Hepatocyte (in vitro differentiated cells): ENCODE results near the gene MEX3A. TPM values are rescaled to one million over a fixed set of nuclear protein-coding genes. Genes with fewer than 3 reads are reported as not detected.

ENCODE experiments used
- DNase-seq: peaks from one replicate; pipeline ENCODE4 v3.0.0-alpha.2; 2016; ENCODE audit warnings: low spot score
- H2AFZ ChIP-seq: fragments of 200-600 bp; sonication (generic); 2 replicates; pipeline ENCODE4 v1.6.0; 2016; ENCODE audit warnings: antibody characterized with exemption, mild to moderate bottlenecking
- H3K27ac ChIP-seq: fragments of 200-600 bp; sonication (generic); 2 replicates; pipeline ENCODE4 v1.5.1; 2016; ENCODE audit warnings: mild to moderate bottlenecking
- H3K27me3 ChIP-seq: fragments of 200-600 bp; sonication (generic); 2 replicates; pipeline ENCODE4 v1.6.1; 2016
- H3K36me3 ChIP-seq: fragments of 200-600 bp; sonication (generic); replicated peaks from 2 replicates; pipeline ENCODE4 v1.5.1; 2016; ENCODE audit warnings: low read depth; ENCODE audit not compliant: insufficient read depth
- H3K4me1 ChIP-seq: fragments of 200-600 bp; sonication (generic); 2 replicates; pipeline ENCODE4 v1.5.1; 2016; ENCODE audit warnings: mild to moderate bottlenecking, moderate library complexity; ENCODE audit not compliant: insufficient read depth
- H3K4me2 ChIP-seq: fragments of 200-600 bp; sonication (generic); 2 replicates; pipeline ENCODE4 v1.6.0; 2016
- H3K4me3 ChIP-seq: fragments of 200-600 bp; sonication (generic); 2 replicates; pipeline ENCODE4 v1.5.1; 2016; ENCODE audit warnings: mild to moderate bottlenecking
- H3K79me2 ChIP-seq: fragments of 200-600 bp; sonication (generic); 2 replicates; pipeline ENCODE4 v1.6.0; 2017; ENCODE audit warnings: mild to moderate bottlenecking
- H3K9me2 ChIP-seq: fragments of 200-600 bp; sonication (generic); replicated peaks from 2 replicates; pipeline ENCODE4 v1.6.0; 2017; ENCODE audit warnings: mild to moderate bottlenecking; ENCODE audit not compliant: insufficient read depth
- H3K9me3 ChIP-seq: fragments of 200-600 bp; sonication (generic); 2 replicates; pipeline ENCODE4 v1.5.1; 2016; ENCODE audit warnings: low read depth, mild to moderate bottlenecking
- H4K20me1 ChIP-seq: fragments of 200-600 bp; sonication (generic); 2 replicates; pipeline ENCODE4 v1.6.0; 2016; ENCODE audit warnings: mild to moderate bottlenecking; ENCODE audit not compliant: insufficient read depth, poor library complexity, severe bottlenecking
- CTCF ChIP-seq: fragments of 200-600 bp; sonication (generic); IDR thresholded peaks from 2 replicates; pipeline ENCODE4 v1.5.1; 2016; ENCODE audit warnings: antibody characterized with exemption, mild to moderate bottlenecking; ENCODE audit not compliant: poor library complexity
- EZH2 ChIP-seq: fragments of 200-600 bp; sonication (generic); IDR thresholded peaks from 2 replicates; pipeline ENCODE4 v1.6.1; 2016; ENCODE audit warnings: antibody characterized with exemption, mild to moderate bottlenecking, borderline replicate concordance
- EZH2phosphoT487 ChIP-seq: fragments of 200-600 bp; sonication (generic); IDR thresholded peaks from one replicate; pipeline ENCODE4 v1.6.1; 2018; ENCODE audit warnings: antibody characterized with exemption, mild to moderate bottlenecking, low read depth, moderate library complexity; ENCODE audit not compliant: unreplicated experiment, severe bottlenecking
- WGBS: methylation state at CpG from one replicate; pipeline ENCODE4 v1.1.6; 2016; ENCODE audit warnings: low lambda C conversion rate; ENCODE audit errors: missing lambda C conversion rate; 5-methylcytosine and 5-hydroxymethylcytosine counted together
- polyA plus RNA-seq: library from polyadenylated mRNA; unstranded; fragments of >200 nt; fragmentation: Nextera tagmentation; extraction: Ambion mirVana; gene quantifications from 2 replicates; pipeline ENCODE4 v1.2.1, GENCODE V29; 2016
- total RNA-seq: library from RNA; depleted of rRNA; stranded (reverse); fragments of >200 nt; gene quantifications from 2 replicates; pipeline ENCODE4 v1.2.3, GENCODE V29; 2014

MEX3A gene, protein sequence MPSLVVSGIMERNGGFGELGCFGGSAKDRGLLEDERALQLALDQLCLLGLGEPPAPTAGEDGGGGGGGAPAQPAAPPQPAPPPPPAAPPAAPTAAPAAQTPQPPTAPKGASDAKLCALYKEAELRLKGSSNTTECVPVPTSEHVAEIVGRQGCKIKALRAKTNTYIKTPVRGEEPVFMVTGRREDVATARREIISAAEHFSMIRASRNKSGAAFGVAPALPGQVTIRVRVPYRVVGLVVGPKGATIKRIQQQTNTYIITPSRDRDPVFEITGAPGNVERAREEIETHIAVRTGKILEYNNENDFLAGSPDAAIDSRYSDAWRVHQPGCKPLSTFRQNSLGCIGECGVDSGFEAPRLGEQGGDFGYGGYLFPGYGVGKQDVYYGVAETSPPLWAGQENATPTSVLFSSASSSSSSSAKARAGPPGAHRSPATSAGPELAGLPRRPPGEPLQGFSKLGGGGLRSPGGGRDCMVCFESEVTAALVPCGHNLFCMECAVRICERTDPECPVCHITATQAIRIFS
- total RNA-seq (11.0 and 12.0 TPM in 2 replicates), polyA plus RNA-seq (9.3 and 10.8 TPM in 2 replicates)

DNA sequence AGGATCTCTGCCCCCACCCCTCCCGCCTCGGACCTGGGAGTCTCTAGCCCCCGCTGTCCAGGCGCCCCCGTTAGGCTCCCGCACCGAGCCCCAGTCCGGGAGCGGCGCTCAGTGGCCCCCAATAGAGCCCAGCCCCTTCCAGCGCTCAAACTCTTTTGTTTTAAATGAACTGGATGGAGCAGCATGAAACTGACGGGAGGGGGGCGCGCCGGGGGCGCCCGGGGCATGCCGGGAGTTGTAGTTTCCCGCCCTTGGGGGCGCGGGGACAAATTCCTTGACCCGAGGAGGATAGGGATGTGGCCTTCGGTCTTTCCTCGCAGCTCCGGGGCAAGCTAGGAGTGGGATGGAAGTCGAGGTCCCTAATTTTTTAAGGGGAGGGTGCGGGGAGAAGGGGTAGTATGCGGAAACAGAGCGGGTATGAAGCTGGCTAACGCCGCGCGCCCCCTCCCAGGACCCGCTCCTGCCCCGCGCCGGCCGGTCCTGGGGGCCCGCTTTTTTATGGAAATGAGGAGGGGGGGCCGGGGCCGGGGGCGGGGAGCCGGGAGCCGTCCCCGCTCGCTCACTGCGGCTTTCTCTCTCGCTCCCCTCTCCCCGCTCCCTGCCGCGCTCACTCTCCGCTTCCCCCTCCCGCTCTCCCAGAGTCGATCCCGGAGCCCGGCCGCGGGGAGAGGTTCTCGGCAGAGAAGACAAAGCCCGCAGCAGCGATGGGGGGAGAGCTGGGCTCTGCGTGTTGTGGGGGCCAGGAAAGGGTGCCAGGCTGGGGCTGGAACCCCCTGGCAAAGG lies at the start of gene MEX3A:
Gene MEX3A (minus strand): TSS at position 157 of the 783 bp plus-strand sequence. CDS start 467 bp downstream, outside the sequence.
- H2AFZ ChIP-seq: peak within 1 kb of the TSS; percentile 92
- peaks cover 86% of the 10 kb centered on the region for H3K79me2 ChIP-seq
- peak within 1 kb of the TSS; percentile 91 for H3K4me3 ChIP-seq
- no peaks in the 10 kb centered on the region for H3K9me3 ChIP-seq
- WGBS: 0% methylated on average over 12 of the region's 62 CpGs
- peaks cover 26% of the 10 kb centered on the region for H4K20me1 ChIP-seq
- no peaks in the 10 kb centered on the region for H3K27me3 ChIP-seq
- no peaks in the 10 kb centered on the region for H3K9me2 ChIP-seq
- H3K4me2 ChIP-seq: peak within 1 kb of the TSS; percentile 88
- TF ChIP-seq EZH2phosphoT487: no peak
- TF ChIP-seq EZH2: no peak
- no peak for TF ChIP-seq CTCF
- peaks cover 54% of the 10 kb centered on the region for H3K4me1 ChIP-seq
- H3K27ac ChIP-seq: peak within 1 kb of the TSS; percentile 93
- peak; percentile 91 for DNase-seq
- H3K36me3 ChIP-seq: no peaks in the 10 kb centered on the region

GRCh38 chr1:156130578-156130942 lies 48.3 kb upstream of the MEX3A start:
- no peak overlapping the region for H3K4me3 ChIP-seq
- no peak for DNase-seq
- H3K4me1 ChIP-seq: peaks cover 44% of the 10 kb centered on the region
- H4K20me1 ChIP-seq: no peaks in the 10 kb centered on the region
- 83% methylated on average over 6 of the region's 6 CpGs for WGBS
- H3K36me3 ChIP-seq: no peaks in the 10 kb centered on the region
- no peaks in the 10 kb centered on the region for H3K27me3 ChIP-seq
- H3K4me2 ChIP-seq: no peak overlapping the region
- TF ChIP-seq EZH2phosphoT487 (no peak), EZH2 (no peak), CTCF (no peak)
- no peaks in the 10 kb centered on the region for H3K9me2 ChIP-seq
- H2AFZ ChIP-seq: no peak overlapping the region
- no peaks in the 10 kb centered on the region for H3K9me3 ChIP-seq
- H3K27ac ChIP-seq: peak overlapping the region; percentile 98
- peaks cover 54% of the 10 kb centered on the region for H3K79me2 ChIP-seq

DNA sequence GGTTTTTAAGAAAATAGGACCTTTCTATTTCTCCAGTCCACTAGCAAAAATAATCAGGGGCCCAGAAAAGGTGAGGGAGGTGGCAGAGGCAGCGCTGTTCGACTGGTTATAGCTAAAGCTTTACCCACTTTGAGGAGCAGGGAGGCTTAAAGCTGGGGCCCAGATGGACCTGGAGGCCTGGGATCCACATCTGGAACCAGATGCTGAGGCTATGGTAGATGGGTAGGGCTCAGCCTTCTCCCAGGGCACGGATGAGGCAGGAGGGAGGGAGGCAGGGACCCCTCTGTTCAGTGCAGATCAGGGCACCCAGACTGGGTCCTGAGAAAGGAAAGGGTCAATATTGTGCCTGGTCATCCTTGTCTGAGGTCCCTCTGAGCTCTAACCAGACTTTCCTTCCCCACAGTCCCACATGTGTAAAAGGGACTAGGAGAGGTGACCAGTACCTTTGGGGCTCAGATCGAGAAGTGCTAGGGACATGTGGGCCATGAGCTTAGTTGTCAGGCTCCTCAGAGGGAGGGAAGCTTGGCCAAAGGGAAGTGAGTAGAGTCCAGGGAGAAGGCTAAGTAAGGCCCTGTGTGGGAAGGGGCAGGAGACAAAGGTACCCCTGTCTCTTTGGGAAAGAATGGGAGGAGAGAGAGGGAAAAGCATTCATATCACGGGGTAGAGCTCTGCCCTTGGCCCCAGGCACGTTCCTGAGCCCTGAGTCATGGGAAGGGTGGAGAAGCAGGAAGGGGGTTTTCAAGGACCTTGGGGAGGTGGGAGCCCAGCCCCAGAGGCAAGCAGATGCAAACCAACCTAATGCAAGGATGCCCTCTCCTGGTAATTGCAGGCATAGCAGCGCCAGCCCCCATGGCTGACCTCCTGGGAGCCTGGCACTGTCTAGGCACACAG lies 47.7 kb upstream of the MEX3A start:
- TF ChIP-seq EZH2phosphoT487: no peak
- peak; percentile 97 for TF ChIP-seq CTCF
- no peak for TF ChIP-seq EZH2
- Histone ChIP-seq H3K4me1 (peaks cover 51% of the 10 kb centered on the region), H3K4me2 (peak overlapping the region; percentile 65), H3K79me2 (peaks cover 60% of the 10 kb centered on the region), H3K4me3 (no peak overlapping the region), H3K27ac (peak overlapping the region; percentile 98), H2AFZ (no peak overlapping the region), H3K27me3 (no peaks in the 10 kb centered on the region), H3K9me2 (no peaks in the 10 kb centered on the region), H4K20me1 (no peaks in the 10 kb centered on the region), H3K9me3 (no peaks in the 10 kb centered on the region), H3K36me3 (no peaks in the 10 kb centered on the region)
- DNase-seq: peak; percentile 97
- 33% methylated on average over 7 of the region's 7 CpGs for WGBS
